ENCODE measurements around the gene BORCS6. TPM values are rescaled to one million over a fixed set of nuclear protein-coding genes. Genes with fewer than 3 reads are reported as not detected.

Gene BORCS6
- total RNA-seq, 2 donors from 2014 or later: 10.2 to 10.8 TPM

- Histone ChIP-seq H3K9me3 (no peaks in the 10 kb centered on the region), H3K27ac (peak overlapping the region; percentile 85 to 86), H3K36me3 (no peaks in the 10 kb centered on the region), H3K4me3 (peak overlapping the region; percentile 26 to 48), H3K27me3 (no peaks in the 10 kb centered on the region), H3K4me1 (peaks cover 0 to 53% of the 10 kb centered on the region in 2 donors)
- no peak for TF ChIP-seq CTCF (IDR thresholded peaks at IDR 0.05)
- peak; percentile 96 for DNase-seq (ENCODE audit: low spot score)
Measured at GRCh38 chr17:8192070-8192815, 2.3 kb upstream of the BORCS6 start.

GRCh38 chr17:8190506-8190905 is 526 bp upstream of the BORCS6 start:
- no peaks in the 10 kb centered on the region for H3K9me3 ChIP-seq
- no peaks in the 10 kb centered on the region for H3K27me3 ChIP-seq
- peak overlapping the region; percentile 99 for H3K27ac ChIP-seq
- H3K4me1 ChIP-seq: peaks cover 0 to 44% of the 10 kb centered on the region in 2 donors
- no peak for DNase-seq (ENCODE audit: low spot score)
- no peak for TF ChIP-seq CTCF (IDR thresholded peaks at IDR 0.05)
- H3K36me3 ChIP-seq: no peaks in the 10 kb centered on the region
- H3K4me3 ChIP-seq: peak overlapping the region in 1 of 2 donors; percentile 92

- DNase-seq (ENCODE audit: low spot score): no peak
- Histone ChIP-seq H3K27ac (peak overlapping the region; percentile 99), H3K4me1 (peaks cover 0 to 44% of the 10 kb centered on the region in 2 donors), H3K9me3 (no peaks in the 10 kb centered on the region), H3K27me3 (no peaks in the 10 kb centered on the region), H3K36me3 (no peaks in the 10 kb centered on the region), H3K4me3 (peak overlapping the region; percentile 89 to 92)
- no peak for TF ChIP-seq CTCF (IDR thresholded peaks at IDR 0.05)
Measured at GRCh38 chr17:8189041-8189710, 804 bp downstream of the BORCS6 start.

GRCh38 chr17:8188263-8188839 is 1.6 kb downstream of the BORCS6 start:
- peaks cover 0 to 44% of the 10 kb centered on the region in 2 donors for H3K4me1 ChIP-seq
- peak overlapping the region; percentile 99 for H3K27ac ChIP-seq
- TF ChIP-seq CTCF (IDR thresholded peaks at IDR 0.05): no peak
- no peaks in the 10 kb centered on the region for H3K36me3 ChIP-seq
- DNase-seq (ENCODE audit: low spot score): no peak
- H3K9me3 ChIP-seq: no peaks in the 10 kb centered on the region
- no peaks in the 10 kb centered on the region for H3K27me3 ChIP-seq
- peak overlapping the region; percentile 89 to 92 for H3K4me3 ChIP-seq

- Histone ChIP-seq H3K4me1 (peaks cover 0 to 42% of the 10 kb centered on the region in 2 donors), H3K36me3 (no peaks in the 10 kb centered on the region), H3K9me3 (no peaks in the 10 kb centered on the region), H3K27ac (peak overlapping the region; percentile 99), H3K4me3 (peak overlapping the region; percentile 78 to 92), H3K27me3 (no peaks in the 10 kb centered on the region)
- no peak for TF ChIP-seq CTCF (IDR thresholded peaks at IDR 0.05)
- DNase-seq (ENCODE audit: low spot score): peak; percentile 97
Measured at GRCh38 chr17:8187517-8188262, 2.3 kb downstream of the BORCS6 start.
